PC-3 (cell line): ENCODE results near the gene TCEANC2. TPM values are rescaled to one million over a fixed set of nuclear protein-coding genes. Genes with fewer than 3 reads are reported as not detected.

ENCODE experiments used
- ATAC-seq: fragments of 200-7000 bp; cut with Tn5 transposase; 2 replicates; pipeline ENCODE4 v1.9.1; 2020; ENCODE audit warnings: mild to moderate bottlenecking, moderate library complexity
- BruUV-seq: library from RNA; stranded (reverse); fragments of 400-500 nt; replicated peaks from 2 replicates; lab custom pipeline; 2021; lab: Mats Ljungman, UMichigan
- CTCF ChIA-PET: fragments of 300-600 bp; sonication (Branson Sonifier 250); formaldehyde crosslinking; loops from one replicate; lab custom pipeline; 2022; ENCODE audit warnings: antibody characterized with exemption; lab: Charles Lee
- POLR2A ChIA-PET: fragments of 300-600 bp; sonication (Branson Sonifier 250); formaldehyde crosslinking; loops from one replicate; lab custom pipeline; 2022; ENCODE audit warnings: antibody characterized with exemption; ENCODE audit not compliant: unreplicated experiment; lab: Charles Lee
- DNase-seq: peaks from one replicate; pipeline ENCODE4 v3.0.0-alpha.2; 2015
- H2AFZ ChIP-seq: fragments of 300-600 bp; sonication (generic); 2 replicates; pipeline ENCODE4 v1.6.0; 2016; ENCODE audit warnings: antibody characterized with exemption, low read length
- H3F3A ChIP-seq: fragments of 300-600 bp; sonication (generic); one replicate; pipeline ENCODE4 v1.6.0; 2017; ENCODE audit warnings: antibody characterized with exemption, low read length, control low read depth, mild to moderate bottlenecking; ENCODE audit not compliant: unreplicated experiment
- H3K27ac ChIP-seq: fragments of 300-600 bp; sonication (generic); 2 replicates; pipeline ENCODE4 v1.5.1; 2016; ENCODE audit warnings: mild to moderate bottlenecking, low read length
- H3K27me3 ChIP-seq: fragments of 300-600 bp; sonication (generic); 2 replicates; pipeline ENCODE4 v1.6.1; 2016; ENCODE audit warnings: low read length, mixed read lengths
- H3K36me3 ChIP-seq: fragments of 300-600 bp; sonication (generic); 2 replicates; pipeline ENCODE4 v1.6.1; 2016; ENCODE audit warnings: low read depth, mixed run types, low read length, mixed read lengths
- H3K4me1 ChIP-seq: fragments of 300-600 bp; sonication (generic); 2 replicates; pipeline ENCODE4 v1.5.1; 2016; ENCODE audit warnings: low read length; ENCODE audit not compliant: insufficient read depth
- H3K4me2 ChIP-seq: fragments of 300-600 bp; sonication (generic); 2 replicates; pipeline ENCODE4 v1.6.0; 2016; ENCODE audit warnings: low read length
- H3K4me3 ChIP-seq: fragments of 300-600 bp; sonication (generic); 2 replicates; pipeline ENCODE4 v1.5.1; 2016; ENCODE audit warnings: mild to moderate bottlenecking, low read length, mixed read lengths
- H3K79me2 ChIP-seq: fragments of 300-600 bp; sonication (generic); 2 replicates; pipeline ENCODE4 v1.6.1; 2017; ENCODE audit warnings: low read length, mixed read lengths
- H3K9ac ChIP-seq: fragments of 300-600 bp; sonication (generic); 2 replicates; pipeline ENCODE4 v1.6.0; 2016; ENCODE audit warnings: mild to moderate bottlenecking, low read length
- H3K9me2 ChIP-seq: fragments of 300-600 bp; sonication (generic); replicated peaks from 2 replicates; pipeline ENCODE4 v1.6.1; 2016; ENCODE audit warnings: mixed run types, low read length, mixed read lengths
- H3K9me3 ChIP-seq: fragments of 300-600 bp; sonication (generic); 2 replicates; pipeline ENCODE4 v1.6.1; 2016; ENCODE audit warnings: low read length, mixed read lengths
- H4K20me1 ChIP-seq: fragments of 300-600 bp; sonication (generic); 2 replicates; pipeline ENCODE4 v1.6.1; 2016; ENCODE audit warnings: low read length, mixed read lengths
- CTCF ChIP-seq: fragments of 300-600 bp; sonication (generic); conservative IDR thresholded peaks from 2 replicates; pipeline ENCODE4 v1.5.1; 2017; ENCODE audit warnings: antibody characterized with exemption, low read depth, mild to moderate bottlenecking, low read length
- EZH2 ChIP-seq: fragments of 300-600 bp; sonication (generic); IDR thresholded peaks from one replicate; pipeline ENCODE4 v1.6.1; 2017; ENCODE audit warnings: antibody characterized with exemption, mild to moderate bottlenecking, low read length; ENCODE audit not compliant: unreplicated experiment
- EZH2phosphoT487 ChIP-seq: fragments of 300-600 bp; sonication (generic); IDR thresholded peaks from 2 replicates; pipeline ENCODE4 v1.6.1; 2018; ENCODE audit warnings: mild to moderate bottlenecking, antibody characterized with exemption, low read length, borderline replicate concordance
- intact Hi-C: fragments of 100-400 bp; cut with micrococcal nuclease; formaldehyde crosslinking; loops from 2 replicates; pipeline ENCODE4 v1.9.0; 2023
- total RNA-seq: library from RNA; depleted of rRNA; stranded (reverse); fragments of >200 nt; gene quantifications from 2 replicates; pipeline ENCODE4 v1.2.3, GENCODE V29; 2014

The TCEANC2 gene
- total RNA-seq, 1 experiment from 2014 or later: 4.2 TPM

- no TSS peak for BruUV-seq
- CTCF ChIA-PET: no interaction called here
Measured at GRCh38 chr1:54115520-54115919, 62.1 kb downstream of the TCEANC2 start.

GRCh38 chr1:54117815-54118563 lies 64.6 kb downstream of the TCEANC2 start:
- CTCF ChIA-PET: interaction anchor here (0.7 kb wide), 1 partner anchor 158 kb away, joined by 3 read pairs; no protein-coding TSS in a partner anchor
- DNase-seq: peak; percentile 75

More at GRCh38 chr1:54115520-54115919, 62.1 kb downstream of the TCEANC2 start:
- ATAC-seq (no peak), DNase-seq (no peak)
- TF ChIP-seq CTCF (no peak), EZH2phosphoT487 (no peak), EZH2 (no peak)
- no peaks in the 10 kb centered on the region for H3K27me3 ChIP-seq
- no peaks in the 10 kb centered on the region for H3K79me2 ChIP-seq
- peaks cover 15% of the 10 kb centered on the region for H3K4me1 ChIP-seq
- H3K27ac ChIP-seq: no peak overlapping the region
- intact Hi-C loops: no loop called here
- no peaks in the 10 kb centered on the region for H3F3A ChIP-seq
- H3K9me3 ChIP-seq: no peaks in the 10 kb centered on the region
- H4K20me1 ChIP-seq: no peaks in the 10 kb centered on the region
- no peaks in the 10 kb centered on the region for H3K36me3 ChIP-seq
- H3K9ac ChIP-seq: no peak overlapping the region
- no peak overlapping the region for H3K4me2 ChIP-seq
- no peaks in the 10 kb centered on the region for H3K9me2 ChIP-seq
- H2AFZ ChIP-seq: no peak overlapping the region
- POLR2A ChIA-PET: no interaction called here
- no peak overlapping the region for H3K4me3 ChIP-seq

More at GRCh38 chr1:54117815-54118563, 64.6 kb downstream of the TCEANC2 start:
- intact Hi-C loops: no loop called here
- H4K20me1 ChIP-seq: no peaks in the 10 kb centered on the region
- peak; percentile 78 for ATAC-seq
- H3K4me1 ChIP-seq: peaks cover 19% of the 10 kb centered on the region
- H3K4me3 ChIP-seq: no peak overlapping the region
- H3K9me3 ChIP-seq: no peaks in the 10 kb centered on the region
- no peaks in the 10 kb centered on the region for H3F3A ChIP-seq
- TF ChIP-seq EZH2 (no peak), EZH2phosphoT487 (no peak), CTCF (no peak)
- no peak overlapping the region for H2AFZ ChIP-seq
- no TSS peak for BruUV-seq
- H3K9ac ChIP-seq: no peak overlapping the region
- H3K4me2 ChIP-seq: peak overlapping the region; percentile 69; the same call in 1 of the 2 replicates
- no peak overlapping the region for H3K27ac ChIP-seq
- H3K27me3 ChIP-seq: no peaks in the 10 kb centered on the region
- H3K36me3 ChIP-seq: no peaks in the 10 kb centered on the region
- no peaks in the 10 kb centered on the region for H3K79me2 ChIP-seq
- POLR2A ChIA-PET: interaction anchor here (0.6 kb wide), 1 partner anchor 173 kb away, joined by 3 read pairs; no protein-coding TSS in a partner anchor
- no peaks in the 10 kb centered on the region for H3K9me2 ChIP-seq
